Choroid plexus epithelial cell (primary cell): Measurements from ENCODE around the gene BARX1.
A peak's percentile ranks its signal among the peaks of the same experiment; 100 is the strongest.
"Not testable (repeated sequence)": the region's sequence is repeated elsewhere in the genome, so short reads cannot be mapped to it uniquely, and the experiment has no call there.

Experiments used
- DNase-seq: peaks from one replicate; pipeline ENCODE4 v3.0.0-alpha.2; 2010; ENCODE audit warnings: low read depth
- H3K4me3 ChIP-seq: 2 replicates; pipeline ENCODE4 v1.5.1; 2011; ENCODE audit warnings: low read depth, mild to moderate bottlenecking, control low read depth, low read length, moderate library complexity
- TF ChIP-seq, protein P1 (sequence below): conservative IDR thresholded peaks from 2 replicates; pipeline ENCODE4 v1.5.1; 2011; ENCODE audit warnings: low read depth, mild to moderate bottlenecking, control low read depth, inconsistent platforms, low read length, moderate library complexity

BARX1 gene

DNA sequence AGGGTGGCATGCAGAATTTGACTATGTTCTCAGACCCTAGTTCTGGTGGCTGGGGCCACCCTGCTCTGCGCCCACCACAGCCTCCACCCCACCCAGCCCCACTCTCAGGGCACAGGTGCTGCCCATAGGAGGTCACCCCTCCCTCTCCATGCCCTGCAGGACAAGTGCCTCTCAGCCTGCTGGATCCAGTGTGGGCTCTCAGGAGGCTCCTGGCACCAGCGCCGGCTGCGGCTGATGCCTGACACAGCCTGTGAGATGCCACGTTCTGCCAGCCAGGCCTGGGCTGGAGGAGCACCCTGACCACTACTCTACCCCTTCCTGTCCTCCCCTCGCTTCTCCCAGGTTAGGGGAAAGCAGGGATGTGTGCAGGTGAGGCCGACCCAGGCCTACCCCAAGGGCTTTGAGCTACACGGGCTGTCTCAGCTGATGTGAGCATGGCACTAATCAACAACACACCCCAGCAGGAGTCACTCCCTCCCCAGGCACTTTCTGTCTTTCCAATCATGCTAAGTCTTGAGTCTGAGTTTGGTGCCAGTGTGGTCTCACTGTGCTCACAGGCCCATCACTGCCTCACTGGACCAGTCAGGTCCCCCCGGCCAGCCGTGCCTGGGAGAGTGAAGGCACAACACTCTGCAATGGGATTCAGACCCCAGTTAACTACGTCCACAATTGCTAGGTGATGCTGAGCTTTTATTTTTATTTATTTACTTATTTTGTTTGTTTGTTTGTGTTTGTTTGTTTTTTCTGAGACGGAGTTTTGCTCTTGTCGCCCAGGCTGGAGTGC lies 12.1 kb upstream of the BARX1 start:
- TF ChIP-seq, protein P1, sequence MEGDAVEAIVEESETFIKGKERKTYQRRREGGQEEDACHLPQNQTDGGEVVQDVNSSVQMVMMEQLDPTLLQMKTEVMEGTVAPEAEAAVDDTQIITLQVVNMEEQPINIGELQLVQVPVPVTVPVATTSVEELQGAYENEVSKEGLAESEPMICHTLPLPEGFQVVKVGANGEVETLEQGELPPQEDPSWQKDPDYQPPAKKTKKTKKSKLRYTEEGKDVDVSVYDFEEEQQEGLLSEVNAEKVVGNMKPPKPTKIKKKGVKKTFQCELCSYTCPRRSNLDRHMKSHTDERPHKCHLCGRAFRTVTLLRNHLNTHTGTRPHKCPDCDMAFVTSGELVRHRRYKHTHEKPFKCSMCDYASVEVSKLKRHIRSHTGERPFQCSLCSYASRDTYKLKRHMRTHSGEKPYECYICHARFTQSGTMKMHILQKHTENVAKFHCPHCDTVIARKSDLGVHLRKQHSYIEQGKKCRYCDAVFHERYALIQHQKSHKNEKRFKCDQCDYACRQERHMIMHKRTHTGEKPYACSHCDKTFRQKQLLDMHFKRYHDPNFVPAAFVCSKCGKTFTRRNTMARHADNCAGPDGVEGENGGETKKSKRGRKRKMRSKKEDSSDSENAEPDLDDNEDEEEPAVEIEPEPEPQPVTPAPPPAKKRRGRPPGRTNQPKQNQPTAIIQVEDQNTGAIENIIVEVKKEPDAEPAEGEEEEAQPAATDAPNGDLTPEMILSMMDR: no peak
- no peak overlapping the region for H3K4me3 ChIP-seq
- no peak for DNase-seq

GRCh38 chr9:93965830-93966577 lies 10.8 kb upstream of the BARX1 start:
- DNase-seq: no peak
- TF ChIP-seq, protein P1: peak; percentile 23
- no peak overlapping the region for H3K4me3 ChIP-seq

- TF ChIP-seq, protein P1: no peak
- no peak for DNase-seq
- no peak overlapping the region for H3K4me3 ChIP-seq
Measured at GRCh38 chr9:93964685-93965084, 9.5 kb upstream of the BARX1 start.

DNA sequence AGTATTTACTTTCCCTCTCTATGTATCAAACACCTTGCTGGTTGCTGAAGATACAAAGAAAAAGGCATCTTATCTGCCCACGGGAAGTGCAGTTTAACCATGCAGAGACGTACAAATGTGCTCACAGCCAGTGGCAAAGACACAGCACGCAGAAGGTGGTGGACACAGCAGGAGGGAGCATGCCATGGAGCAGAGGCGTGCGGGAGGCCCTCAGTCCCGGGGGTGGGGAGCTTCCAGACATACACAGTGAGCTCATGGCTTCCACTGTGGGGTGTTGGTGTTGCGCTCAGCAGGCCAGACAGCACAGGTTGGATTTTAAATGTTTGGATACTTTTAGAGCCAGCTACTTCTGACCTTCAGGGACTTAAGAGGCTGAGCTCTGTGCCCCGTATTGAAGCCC lies 8.8 kb upstream of the BARX1 start:
- DNase-seq: peak; percentile 69
- H3K4me3 ChIP-seq: no peak overlapping the region
- TF ChIP-seq, protein P1: no peak

DNA sequence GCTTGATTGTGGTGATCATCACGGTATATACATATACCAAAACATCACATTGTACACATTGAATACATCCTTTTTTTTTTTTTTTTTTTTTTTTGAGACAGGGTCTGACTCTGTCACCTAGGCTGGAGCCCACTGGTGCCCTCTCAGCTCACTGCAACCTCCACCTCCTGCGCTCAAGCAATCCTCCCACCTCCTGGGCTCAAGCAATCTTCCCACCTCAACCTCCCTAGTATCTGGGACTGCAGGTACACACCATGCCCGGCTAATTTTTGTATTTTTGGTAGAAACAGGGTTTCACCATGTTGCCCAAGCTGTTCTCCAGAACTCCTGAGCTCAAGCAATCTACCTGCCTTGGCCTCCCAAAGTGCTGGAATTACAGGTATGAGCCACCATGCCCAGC lies 8.3 kb upstream of the BARX1 start:
- H3K4me3 ChIP-seq, DNase-seq: not testable (repeated sequence)

DNA sequence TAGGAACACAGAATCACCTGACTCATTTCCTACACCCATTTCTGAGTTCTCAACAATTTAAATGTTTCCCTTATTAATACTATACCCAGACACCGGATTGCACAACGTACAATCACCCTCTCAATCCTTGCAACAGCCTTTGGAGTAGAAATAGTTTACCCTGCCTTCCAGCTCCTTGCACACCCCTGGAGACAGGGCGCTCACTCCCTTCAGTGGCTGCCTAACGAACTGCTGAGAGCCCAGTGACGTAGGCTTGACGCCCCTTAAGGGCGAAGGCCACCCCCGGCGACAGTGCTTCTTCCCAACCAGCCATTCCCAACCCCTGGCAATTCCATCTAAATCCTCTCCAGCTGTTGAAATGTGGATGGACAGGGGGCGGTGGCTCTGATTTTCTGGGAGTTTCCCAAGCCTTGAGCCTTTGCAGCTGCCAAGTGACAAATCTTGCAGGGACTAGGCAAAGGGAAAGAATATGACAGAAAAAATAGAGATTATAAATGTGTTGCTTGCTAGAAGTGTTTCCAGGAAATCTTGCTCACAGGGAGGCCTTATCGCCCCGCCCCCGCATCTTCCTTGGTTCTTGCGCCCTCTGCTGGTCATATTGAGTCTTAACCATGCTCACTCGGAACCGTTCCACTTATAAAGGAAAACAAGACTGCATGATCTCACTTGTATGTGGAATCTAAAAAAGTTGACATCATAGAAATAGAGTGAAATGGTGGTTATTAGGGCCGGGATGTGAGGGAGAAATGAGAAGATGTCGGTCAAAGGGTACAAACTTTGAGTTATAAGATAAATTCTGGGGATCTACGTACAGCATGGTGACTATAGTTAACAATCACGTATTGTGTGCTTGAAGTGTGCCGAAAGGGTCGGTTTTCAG lies 7.6 kb upstream of the BARX1 start:
- peak; percentile 92 for DNase-seq
- TF ChIP-seq, protein P1: peak; percentile 87

GRCh38 chr9:93962017-93962416 lies 6.9 kb upstream of the BARX1 start:
- H3K4me3 ChIP-seq: no peak overlapping the region
- TF ChIP-seq, protein P1: no peak
- no peak for DNase-seq

More for the DNA sequence above, 7.6 kb upstream of the BARX1 start:
- no peak overlapping the region for H3K4me3 ChIP-seq
